EL (cell line): ENCODE data around the gene ABLIM2.

Source experiments
- DNase-seq: peaks from one replicate; pipeline ENCODE4 v3.0.0-alpha.2; 2016

Gene ABLIM2

DNA sequence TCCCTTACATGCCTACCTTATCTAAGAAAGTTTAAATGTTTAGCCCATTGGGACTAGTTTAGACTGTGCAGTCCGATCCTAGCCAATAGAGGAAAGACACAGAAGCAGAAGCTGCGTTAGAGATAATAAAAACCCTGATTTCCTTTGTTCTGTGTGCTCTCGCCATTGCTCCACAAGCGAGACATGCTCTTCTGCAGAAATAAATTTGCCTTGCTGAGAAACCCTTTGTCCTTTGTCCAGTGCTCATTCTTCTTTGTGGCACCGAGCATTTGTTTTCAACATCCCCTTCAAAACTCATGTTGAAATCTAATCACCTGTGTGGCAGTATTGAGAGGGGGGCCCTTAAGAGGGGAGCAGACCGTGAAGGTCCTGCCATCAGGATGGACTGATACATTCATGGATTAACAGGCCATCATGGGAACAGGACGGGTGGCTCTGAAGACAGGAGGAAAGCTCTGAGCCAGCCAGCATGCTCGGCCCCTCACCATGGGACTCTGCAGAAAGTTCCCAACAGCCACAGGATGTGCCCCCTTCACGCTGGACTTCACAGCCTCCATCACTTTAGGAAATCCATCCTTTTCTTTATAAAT is 94.5 kb downstream of the ABLIM2 start:
- no peak for DNase-seq

DNA sequence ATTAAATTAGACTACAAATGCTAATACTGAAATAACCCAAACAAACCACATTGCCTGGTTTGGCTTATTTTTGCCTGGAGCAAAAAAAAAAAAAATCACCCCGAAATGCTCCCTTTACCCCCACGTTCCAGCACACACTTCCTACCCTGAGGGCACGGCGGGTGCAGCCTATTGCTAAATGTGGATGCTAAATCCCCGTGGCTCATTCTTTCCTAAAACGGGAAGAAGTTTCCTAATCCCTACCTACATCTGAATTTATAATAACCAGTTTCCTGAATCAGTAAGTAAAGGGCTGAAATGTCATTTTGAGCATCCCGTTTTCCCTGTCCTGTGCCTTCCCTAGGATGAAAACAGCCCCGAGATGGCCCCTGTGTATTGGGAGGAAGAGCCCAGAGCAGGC is 97.0 kb downstream of the ABLIM2 start:
- no peak for DNase-seq

- no peak for DNase-seq
These were observed 97.5 kb downstream of the ABLIM2 start for GRCh38 chr4:8061145-8061544.

- DNase-seq: no peak
These were observed 98.0 kb downstream of the ABLIM2 start for GRCh38 chr4:8060632-8061031.

GRCh38 chr4:8058031-8058479 is 100.6 kb downstream of the ABLIM2 start:
- DNase-seq: no peak

DNA sequence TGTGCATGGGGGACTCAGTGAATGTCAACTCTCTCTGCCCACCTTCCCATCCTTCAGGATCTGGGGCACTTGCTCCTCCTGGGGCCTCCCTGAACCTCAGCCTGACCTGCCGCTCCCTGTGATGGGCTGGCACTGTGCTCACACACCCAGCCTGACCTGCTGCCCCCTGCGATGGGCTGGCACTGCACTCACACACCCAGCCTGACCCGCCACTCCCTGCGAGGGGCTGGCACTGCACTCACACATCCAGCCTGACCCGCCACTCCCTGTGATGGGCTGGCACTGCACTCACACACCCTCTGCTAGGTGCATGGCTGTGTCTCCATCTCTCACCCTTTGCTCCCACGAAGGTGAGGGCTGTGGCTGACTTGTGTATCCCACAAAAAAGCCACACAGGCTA is 103.4 kb downstream of the ABLIM2 start:
- no peak for DNase-seq

DNA sequence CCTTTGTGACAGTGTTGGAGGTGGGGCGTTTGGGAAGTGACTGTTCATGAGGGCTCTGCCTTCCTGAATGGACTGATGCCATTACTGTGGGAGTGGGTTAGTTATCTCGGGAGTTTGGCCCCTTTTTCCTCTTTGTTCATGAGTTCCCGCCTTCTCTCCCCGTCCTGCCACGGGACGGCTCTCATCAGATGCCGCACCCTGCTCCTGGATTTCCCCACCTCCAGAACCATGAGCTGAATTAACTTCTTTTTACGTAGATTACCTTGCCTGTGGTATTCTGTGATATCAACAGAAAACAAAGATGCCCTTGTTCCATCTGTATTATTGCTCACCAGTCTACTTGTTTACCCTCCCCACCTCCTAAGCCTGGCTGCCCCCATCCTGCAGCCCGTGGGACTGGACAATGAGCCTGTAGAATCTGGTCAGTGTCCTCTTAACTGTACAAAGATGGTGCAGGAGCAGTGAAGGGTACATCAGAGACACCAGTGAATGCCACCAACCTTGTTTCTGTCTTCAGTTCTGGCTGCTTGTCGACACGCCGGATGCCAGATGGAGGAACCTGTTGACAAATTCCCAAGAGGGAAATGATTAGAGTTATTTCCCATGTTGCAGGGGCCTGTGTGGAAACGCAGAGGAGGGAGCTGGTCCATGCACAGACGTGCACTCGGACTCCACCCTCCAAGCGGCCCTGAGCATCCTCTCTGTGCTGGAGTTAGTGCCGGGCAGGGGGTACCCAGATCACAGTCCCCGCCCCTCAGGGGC is 104.7 kb downstream of the ABLIM2 start:
- DNase-seq: no peak

DNA sequence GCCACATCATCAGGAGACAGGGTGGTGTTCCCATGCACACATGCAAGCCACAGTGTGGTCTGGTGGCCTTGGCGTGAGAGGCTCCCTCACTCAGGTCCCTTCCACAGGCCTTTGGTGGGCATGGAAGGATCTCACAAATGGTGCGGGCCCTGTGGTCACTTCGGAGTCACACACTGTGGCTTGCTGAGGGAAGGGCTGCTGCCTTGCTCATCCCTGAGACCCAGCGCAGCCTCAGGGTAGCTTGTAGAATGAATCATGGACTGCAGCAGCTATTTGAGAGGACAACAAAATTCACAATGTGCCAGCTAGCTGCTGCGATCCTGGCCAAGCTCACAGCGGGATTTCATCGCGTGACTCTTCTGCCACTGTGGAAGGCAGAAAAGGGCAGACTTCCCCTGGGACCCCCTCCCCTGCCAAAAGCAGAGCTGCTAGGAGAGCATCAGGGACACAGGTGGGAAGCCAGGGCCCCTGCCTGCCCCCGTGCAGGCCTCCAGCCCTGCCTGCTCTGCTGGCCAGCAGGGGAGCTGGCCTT is 106.4 kb downstream of the ABLIM2 start:
- no peak for DNase-seq

- DNase-seq: no peak
These were observed 107.0 kb downstream of the ABLIM2 start for GRCh38 chr4:8051644-8052043.

DNA sequence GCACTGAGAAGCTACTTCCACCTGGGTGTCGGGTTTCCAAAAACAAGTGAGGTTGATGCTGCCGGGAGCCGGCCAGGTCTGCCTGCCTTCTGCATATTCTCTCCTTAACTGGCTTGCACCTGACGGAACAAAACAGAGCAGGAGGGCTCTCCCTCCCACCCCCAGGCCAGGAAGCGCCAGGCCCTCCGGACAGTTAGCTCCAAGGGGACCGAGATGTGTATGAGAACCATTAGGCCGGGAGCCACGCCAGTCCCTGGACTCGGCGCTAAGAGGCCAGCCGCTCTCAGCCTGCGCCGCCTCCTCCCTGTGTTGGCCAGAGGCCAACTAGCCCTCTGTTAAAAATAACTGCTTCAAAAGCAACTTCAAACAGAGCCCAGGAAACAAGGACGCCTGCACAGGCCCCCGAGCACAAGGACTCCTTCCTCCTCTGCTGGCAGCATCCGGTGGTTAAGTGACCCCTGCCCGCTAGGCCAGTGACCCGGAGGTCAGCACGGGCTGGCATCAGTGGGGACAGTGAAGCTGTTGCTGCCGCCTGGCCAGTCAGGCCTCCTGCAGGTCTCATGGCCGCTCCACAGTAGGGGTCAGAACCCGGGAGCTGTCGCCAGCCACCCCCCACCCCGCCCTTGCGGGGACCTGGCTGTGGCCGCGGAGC is 107.9 kb downstream of the ABLIM2 start:
- no peak for DNase-seq

DNA sequence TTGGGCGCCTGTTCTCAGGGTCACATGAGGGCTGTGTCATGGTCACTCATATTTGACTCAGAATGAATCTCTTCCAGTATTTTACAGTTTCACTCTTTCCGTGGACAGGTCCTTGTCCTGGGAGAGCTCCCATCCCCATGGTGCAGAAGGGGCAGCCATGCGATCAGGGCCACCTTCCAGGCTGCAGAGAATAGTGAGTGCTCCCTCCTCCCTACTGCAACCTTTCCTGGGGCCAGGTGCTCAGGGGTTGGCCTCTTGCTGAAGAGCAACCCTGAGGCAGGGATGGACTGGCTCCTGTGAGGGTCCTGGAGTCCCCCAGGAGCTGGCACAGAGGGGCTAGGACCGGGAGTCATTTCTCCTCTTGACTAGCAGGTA is 108.4 kb downstream of the ABLIM2 start:
- DNase-seq: no peak

DNA sequence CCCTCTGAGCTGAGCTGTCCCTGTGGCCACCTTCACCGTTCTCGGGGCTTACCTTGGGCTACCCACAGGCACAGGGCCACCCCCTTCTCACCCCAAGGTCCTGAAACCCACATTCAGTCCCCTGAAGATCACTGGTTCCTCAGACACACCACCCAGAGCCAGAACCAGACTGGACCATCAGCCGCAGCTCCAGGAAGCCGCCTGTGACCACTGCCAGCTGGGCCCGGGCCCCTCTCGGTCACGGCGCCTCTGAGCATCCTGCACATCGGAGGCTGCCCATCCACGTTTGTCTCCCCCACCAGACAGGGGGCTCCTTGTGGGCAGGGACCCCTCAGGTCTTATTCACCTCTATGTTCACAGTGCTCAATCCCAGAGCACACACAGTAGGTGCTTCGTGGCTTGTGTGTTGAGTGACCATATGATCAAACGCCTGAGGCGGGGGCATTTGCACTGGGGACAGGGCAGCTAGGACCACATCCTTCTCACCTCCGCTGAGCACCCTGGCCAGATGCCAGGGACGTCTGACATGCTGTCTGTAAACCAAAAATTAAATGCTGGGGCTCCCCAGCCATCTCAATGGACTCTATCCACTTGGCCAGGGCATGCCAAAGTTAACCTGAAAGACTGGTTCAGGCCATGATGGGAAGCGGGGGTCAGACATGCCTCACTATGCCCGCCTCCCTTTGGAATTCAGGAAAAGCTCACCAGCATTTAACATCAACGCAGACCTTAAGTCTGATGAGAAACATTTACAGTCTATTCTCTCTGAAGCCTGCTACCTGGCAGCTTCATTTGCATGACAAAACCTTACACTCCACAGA is 109.5 kb downstream of the ABLIM2 start:
- no peak for DNase-seq

DNA sequence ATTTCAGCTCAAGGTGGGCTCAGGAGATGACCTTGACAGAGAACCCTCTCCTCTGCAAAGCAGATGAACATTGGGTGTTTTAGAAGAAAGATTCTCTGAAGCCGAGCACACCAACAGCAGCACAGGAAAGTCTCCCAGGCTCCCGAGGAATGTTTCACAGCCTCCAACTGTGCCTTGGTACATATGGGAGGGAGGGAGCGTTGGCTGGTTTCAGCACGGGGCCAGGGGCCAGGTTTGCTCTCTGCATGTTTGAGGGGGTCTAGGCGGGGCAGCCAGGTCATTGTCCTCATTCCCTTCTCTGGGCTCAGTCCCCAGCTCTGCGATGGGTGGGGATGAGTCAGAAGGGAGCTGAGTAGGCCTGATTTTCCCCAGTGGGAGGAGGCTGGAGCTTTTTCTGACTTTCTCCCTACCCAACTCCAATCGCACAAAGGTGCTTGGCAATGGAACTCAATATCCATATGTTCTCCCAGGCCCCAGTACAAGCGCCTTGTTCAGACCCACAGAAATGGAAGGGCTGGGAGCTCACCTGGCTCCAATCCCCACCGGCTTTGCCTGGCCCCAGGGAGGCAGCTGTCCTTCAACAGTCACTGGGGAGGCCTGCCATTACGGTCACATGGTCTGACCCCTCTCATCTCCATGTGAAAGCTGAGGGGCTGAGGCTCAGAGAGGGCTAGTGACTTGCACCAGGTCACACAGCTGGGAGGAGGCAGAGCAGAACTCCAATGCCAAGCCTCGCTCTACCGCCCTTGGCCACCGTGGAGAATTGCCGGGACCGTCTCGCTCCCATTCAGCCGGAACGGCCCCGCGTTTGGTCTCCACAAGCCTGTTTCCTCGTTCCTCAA is 110.6 kb downstream of the ABLIM2 start:
- DNase-seq: no peak

DNA sequence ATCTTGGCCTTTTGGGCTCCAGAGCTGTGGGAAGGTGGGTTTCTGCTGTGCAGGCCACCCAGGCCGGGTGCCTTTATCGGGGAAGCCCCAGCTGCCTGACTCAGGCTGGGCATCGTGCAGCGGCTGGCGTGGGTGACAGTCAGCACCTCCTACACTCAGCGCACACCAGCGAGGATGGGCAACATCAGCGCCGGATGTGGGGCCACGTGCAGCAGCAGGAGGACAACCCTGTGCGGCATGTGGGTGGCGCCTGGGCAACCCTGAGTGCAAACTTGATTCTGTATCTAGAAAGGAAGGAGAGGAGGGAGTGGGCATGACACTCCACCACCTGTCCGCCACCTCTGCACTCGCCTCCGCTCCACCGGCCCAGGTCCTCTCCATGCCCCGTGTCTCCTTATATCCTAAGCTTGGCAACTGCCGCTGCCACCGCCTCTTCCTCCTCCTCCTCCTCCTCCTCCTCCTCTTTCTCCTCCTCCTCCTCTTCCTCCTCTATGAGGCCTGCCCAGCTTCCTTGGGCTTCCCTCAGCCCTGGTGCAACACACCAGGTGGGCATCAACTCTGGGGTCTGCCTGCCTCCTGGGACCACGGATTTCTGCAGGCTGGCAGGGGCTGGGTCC is 111.6 kb downstream of the ABLIM2 start:
- no peak for DNase-seq

GRCh38 chr4:8045909-8046308 is 112.7 kb downstream of the ABLIM2 start:
- no peak for DNase-seq

DNA sequence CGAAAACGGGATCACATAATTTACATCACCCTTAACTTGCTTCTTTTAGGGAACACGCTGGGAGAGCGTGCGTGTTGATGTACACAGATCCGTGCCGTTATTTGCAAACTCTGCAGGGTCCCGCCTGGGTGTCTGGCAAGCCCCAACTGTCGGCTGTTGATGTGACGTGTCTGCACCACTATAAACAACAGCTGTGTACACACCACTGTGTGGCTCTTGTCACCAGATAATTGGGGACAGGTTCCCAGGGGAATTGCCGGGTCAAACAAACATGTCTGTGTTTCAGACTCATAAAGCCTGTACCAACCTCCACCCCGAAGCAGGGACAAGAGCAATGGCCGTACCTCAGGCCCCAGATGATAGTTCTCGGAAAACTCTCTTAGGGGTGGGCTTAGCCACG is 113.9 kb downstream of the ABLIM2 start:
- DNase-seq: no peak

DNA sequence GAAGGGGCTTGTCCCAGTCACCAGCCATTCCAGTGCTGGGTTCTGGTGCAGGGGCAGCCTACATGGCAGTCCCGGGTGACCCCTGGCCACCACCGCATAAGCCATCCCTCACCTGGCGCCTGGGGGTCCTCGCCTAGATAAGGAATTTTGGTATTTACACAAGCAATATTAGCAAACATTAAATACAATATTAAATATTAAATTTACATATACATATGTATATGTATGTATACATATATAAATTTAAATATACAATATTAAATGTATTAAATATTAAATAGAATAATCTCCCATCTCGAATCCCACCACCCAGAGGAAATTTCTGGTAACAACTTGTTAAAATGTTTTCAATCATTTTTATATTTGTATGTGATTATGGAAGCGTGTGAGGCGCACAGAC is 114.4 kb downstream of the ABLIM2 start:
- DNase-seq: no peak

DNA sequence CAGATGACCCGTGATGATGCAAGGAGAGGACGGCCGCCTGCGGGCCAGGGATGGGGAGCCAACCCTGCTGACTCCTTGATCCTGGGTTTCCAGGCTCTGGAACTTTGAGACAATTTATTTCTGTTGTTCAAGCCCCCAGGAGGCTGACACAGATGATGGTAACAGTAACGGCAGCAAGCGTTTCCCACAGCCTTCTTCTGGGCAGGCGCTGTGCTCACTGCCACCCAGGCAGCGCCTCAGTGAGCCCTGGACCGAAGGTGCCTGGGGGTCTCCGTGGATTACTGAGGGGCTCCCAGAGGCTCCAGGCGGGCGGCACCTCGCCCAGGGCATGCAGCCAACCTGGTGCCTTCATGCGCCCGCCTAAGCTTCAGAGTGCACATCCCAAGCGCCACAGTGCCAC is 115.0 kb downstream of the ABLIM2 start:
- DNase-seq: no peak

- no peak for DNase-seq
These were observed 116.7 kb downstream of the ABLIM2 start for GRCh38 chr4:8041868-8042267.

DNA sequence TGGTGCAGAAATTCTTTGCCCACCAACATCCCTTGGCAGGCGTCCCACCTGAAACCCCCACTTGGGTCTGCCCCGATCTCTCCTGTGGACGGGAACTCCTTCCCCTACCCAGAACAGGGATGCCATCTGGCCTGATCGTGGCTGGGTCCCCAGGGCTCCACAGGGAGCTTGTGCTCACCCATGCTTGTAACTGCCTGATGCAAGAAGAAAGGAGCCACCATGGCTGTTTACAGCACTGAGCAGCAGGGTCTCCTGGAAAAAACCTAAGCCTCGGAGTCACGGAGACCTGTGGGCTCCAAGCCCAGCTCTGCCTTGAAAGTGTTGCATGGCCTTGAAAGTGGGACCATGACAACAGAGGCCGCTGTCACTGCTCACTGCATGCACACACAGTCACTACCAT is 117.4 kb downstream of the ABLIM2 start:
- no peak for DNase-seq

GRCh38 chr4:8040607-8041006 is 118.0 kb downstream of the ABLIM2 start:
- DNase-seq: no peak

GRCh38 chr4:8039853-8040252 is 118.8 kb downstream of the ABLIM2 start:
- DNase-seq: no peak
